ENCODE measurements around the gene RTL5. TPM values are rescaled to one million over a fixed set of nuclear protein-coding genes. Genes with fewer than 3 reads are reported as not detected.

The RTL5 gene
- total RNA-seq, 5 donors from 2014 or later (not counting 1 experiment from before 2014, with no cell fraction given) = 0.98 to 8.7 (median 3.4) TPM

- Histone ChIP-seq H3K4me3 (ENCODE audit: control insufficient read depth in 1 of 2, extremely low read depth in 1 of 2, low read length in 1 of 2) (no peak overlapping the region), H3K27ac (ENCODE audit: low read length) (no peak overlapping the region), H3K36me3 (ENCODE audit: control insufficient read depth in 2 of 2, extremely low read depth in 1 of 2, insufficient read depth in 1 of 2, low read length in 1 of 2) (no peaks in the 10 kb centered on the region), H3K9me3 (no peaks in the 10 kb centered on the region), H3K27me3 (replicated peaks in 1 of 2; ENCODE audit: control insufficient read depth in 2 of 2, extremely low read depth in 1 of 2, insufficient read depth in 2 of 2, low read length in 1 of 2) (no peaks in the 10 kb centered on the region), H3K4me1 (ENCODE audit: control insufficient read depth in 1 of 2, extremely low read depth in 1 of 2, insufficient read depth in 2 of 2, low read length in 2 of 2) (peaks cover 0 to 16% of the 10 kb centered on the region in 2 experiments)
- WGBS (ENCODE audit: insufficient coverage) = 100% methylated on average over 1 of the region's 6 CpGs
- Mint-ChIP-seq H3K4me1 (peaks cover 0 to 36% (median 13%) of the 10 kb centered on the region in 3 donors), H3K27ac (peak overlapping the region; percentile 46 to 68), H3K4me3 (no peak overlapping the region), H3K9me3 (no peaks in the 10 kb centered on the region), H3K36me3 (peaks cover 3% of the 10 kb centered on the region), H3K27me3 (peaks cover 0 to 22% of the 10 kb centered on the region in 2 donors)
- CTCF ChIA-PET = interaction anchor here in 1 of 2 donors (0.6 kb wide), 1 partner anchor 13 kb away, joined by 3 read pairs; no protein-coding TSS in a partner anchor
- no peak for ATAC-seq (replicated peaks in 1 of 4)
- DNase-seq = no peak
- POLR2A ChIA-PET = no interaction called here
Measured at GRCh38 chrX:72114306-72114705, 17.4 kb downstream of the RTL5 start.

GRCh38 chrX:72113461-72113860 is 18.3 kb downstream of the RTL5 start:
- Histone ChIP-seq H3K36me3 (ENCODE audit: control insufficient read depth in 2 of 2, extremely low read depth in 1 of 2, insufficient read depth in 1 of 2, low read length in 1 of 2) (no peaks in the 10 kb centered on the region), H3K27me3 (replicated peaks in 1 of 2; ENCODE audit: control insufficient read depth in 2 of 2, extremely low read depth in 1 of 2, insufficient read depth in 2 of 2, low read length in 1 of 2) (no peaks in the 10 kb centered on the region), H3K4me1 (ENCODE audit: control insufficient read depth in 1 of 2, extremely low read depth in 1 of 2, insufficient read depth in 2 of 2, low read length in 2 of 2) (peaks cover 0 to 21% of the 10 kb centered on the region in 2 experiments), H3K27ac (ENCODE audit: low read length) (no peak overlapping the region), H3K4me3 (ENCODE audit: control insufficient read depth in 1 of 2, extremely low read depth in 1 of 2, low read length in 1 of 2) (no peak overlapping the region), H3K9me3 (no peaks in the 10 kb centered on the region)
- ATAC-seq (replicated peaks in 1 of 4) (no peak), DNase-seq (no peak)
- ChIA-PET POLR2A (no interaction called here), CTCF (no interaction called here)
- Mint-ChIP-seq H3K36me3 (peaks cover 1% of the 10 kb centered on the region), H3K27ac (no peak overlapping the region), H3K4me3 (no peak overlapping the region), H3K9me3 (no peaks in the 10 kb centered on the region), H3K4me1 (peaks cover 0 to 40% (median 18%) of the 10 kb centered on the region in 3 donors), H3K27me3 (peaks cover 0 to 26% of the 10 kb centered on the region in 2 donors)
- 80% methylated on average over 2 of the region's 6 CpGs for WGBS (ENCODE audit: insufficient coverage)

DNA sequence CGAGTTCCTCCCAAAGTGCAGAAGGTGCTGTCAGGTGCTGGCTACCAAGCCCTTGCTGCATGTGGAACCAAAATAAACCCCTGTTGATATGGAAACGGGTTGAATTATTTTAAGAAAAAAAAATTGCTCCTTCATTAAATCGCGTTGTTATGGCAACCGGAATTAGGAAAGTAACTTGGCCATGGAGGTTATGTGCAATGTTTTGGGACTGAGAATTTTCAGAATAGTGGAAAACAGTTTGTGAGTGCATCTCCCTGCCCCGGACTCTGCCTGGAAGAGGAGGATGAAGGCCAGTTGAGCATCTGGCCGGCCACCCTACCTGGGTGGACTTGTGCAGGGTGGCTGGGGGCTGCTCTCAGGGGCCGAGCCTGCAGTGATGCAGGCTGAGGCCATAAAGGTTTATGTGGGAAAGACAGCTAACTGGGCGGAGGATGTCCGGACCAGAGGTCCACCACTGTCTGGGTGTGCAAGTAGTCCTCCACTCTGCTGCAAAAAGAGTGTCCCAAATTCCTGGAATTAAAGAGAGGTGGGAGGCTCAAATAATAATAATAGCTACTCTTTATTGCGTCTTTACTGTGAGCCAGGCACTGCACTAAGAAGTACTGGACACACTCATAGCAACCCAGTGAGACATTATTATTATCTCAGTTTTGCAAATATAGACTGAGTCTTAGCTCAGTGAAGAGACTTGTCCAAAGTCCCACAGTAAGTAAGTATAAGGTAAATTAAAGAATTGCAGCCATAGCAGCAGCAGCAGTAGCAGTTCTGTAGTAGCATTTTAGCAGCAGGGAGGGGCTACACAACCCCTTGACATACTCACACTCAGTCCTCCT is 20.6 kb downstream of the RTL5 start:
- Mint-ChIP-seq H3K36me3 (no peaks in the 10 kb centered on the region), H3K4me3 (no peak overlapping the region), H3K4me1 (peaks cover 0 to 47% (median 32%) of the 10 kb centered on the region in 3 donors), H3K27me3 (peaks cover 2 to 33% of the 10 kb centered on the region in 2 donors), H3K27ac (peak overlapping the region in 1 of 2 donors; percentile 5), H3K9me3 (no peaks in the 10 kb centered on the region)
- ATAC-seq (replicated peaks in 1 of 4) (no peak), DNase-seq (no peak)
- Histone ChIP-seq H3K4me3 (ENCODE audit: control insufficient read depth in 1 of 2, extremely low read depth in 1 of 2, low read length in 1 of 2) (no peak overlapping the region), H3K9me3 (no peaks in the 10 kb centered on the region), H3K27me3 (replicated peaks in 1 of 2; ENCODE audit: control insufficient read depth in 2 of 2, extremely low read depth in 1 of 2, insufficient read depth in 2 of 2, low read length in 1 of 2) (no peaks in the 10 kb centered on the region), H3K27ac (ENCODE audit: low read length) (no peak overlapping the region), H3K4me1 (ENCODE audit: control insufficient read depth in 1 of 2, extremely low read depth in 1 of 2, insufficient read depth in 2 of 2, low read length in 2 of 2) (peaks cover 0 to 34% of the 10 kb centered on the region in 2 experiments), H3K36me3 (ENCODE audit: control insufficient read depth in 2 of 2, extremely low read depth in 1 of 2, insufficient read depth in 1 of 2, low read length in 1 of 2) (no peaks in the 10 kb centered on the region)
- 89% methylated on average over 5 of the region's 11 CpGs for WGBS (ENCODE audit: insufficient coverage)
- ChIA-PET POLR2A (interaction anchor here in 1 of 2 donors (0.6 kb wide), 1 partner anchor 53 kb away, joined by 4 read pairs; no protein-coding TSS in a partner anchor), CTCF (interaction anchor here (0.6 to 1.1 kb wide), 2 partner anchors 16 to 89 kb away, joined by 3 to 4 read pairs; no protein-coding TSS in a partner anchor)

GRCh38 chrX:72110051-72110875 is 21.5 kb downstream of the RTL5 start:
- peaks cover 2 to 30% of the 10 kb centered on the region in 2 donors for H3K27me3 Mint-ChIP-seq

DNA sequence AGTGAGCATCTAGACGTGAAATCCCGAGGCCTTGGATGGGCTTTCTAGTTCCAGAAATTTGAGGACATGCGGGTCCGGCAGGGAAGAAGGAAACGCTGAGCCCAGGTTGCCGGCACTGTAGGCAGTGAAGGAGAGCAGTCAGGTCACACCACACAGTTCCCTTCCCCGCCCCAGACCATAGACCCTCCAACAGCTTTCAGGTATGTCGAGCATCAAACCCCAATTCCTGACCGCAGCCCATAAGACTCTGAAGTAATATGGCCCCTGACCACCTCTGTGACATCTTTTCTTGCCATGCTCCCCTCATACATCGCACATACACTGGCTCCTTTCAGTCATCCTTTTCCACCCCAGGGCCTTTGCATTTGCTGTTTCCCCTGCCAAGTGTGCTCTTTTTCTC is 23.0 kb downstream of the RTL5 start:
- H3K9me3 ChIP-seq = no peaks in the 10 kb centered on the region
- WGBS (ENCODE audit: insufficient coverage) = 85% methylated on average over 2 of the region's 10 CpGs
- H3K27ac ChIP-seq (ENCODE audit: low read length) = no peak overlapping the region
- H3K27me3 ChIP-seq (replicated peaks in 1 of 2; ENCODE audit: control insufficient read depth in 2 of 2, extremely low read depth in 1 of 2, insufficient read depth in 2 of 2, low read length in 1 of 2) = no peaks in the 10 kb centered on the region
- Mint-ChIP-seq H3K36me3 (no peaks in the 10 kb centered on the region), H3K27ac (no peak overlapping the region), H3K4me3 (no peak overlapping the region), H3K27me3 (peaks cover 2 to 28% of the 10 kb centered on the region in 2 donors), H3K9me3 (no peaks in the 10 kb centered on the region), H3K4me1 (peaks cover 7 to 58% (median 47%) of the 10 kb centered on the region in 3 donors)
- ATAC-seq (replicated peaks in 1 of 4) (no peak), DNase-seq (no peak)
- CTCF ChIA-PET = no interaction called here
- POLR2A ChIA-PET = no interaction called here
- peaks cover 2 to 49% of the 10 kb centered on the region in 2 experiments for H3K4me1 ChIP-seq (ENCODE audit: control insufficient read depth in 1 of 2, extremely low read depth in 1 of 2, insufficient read depth in 2 of 2, low read length in 2 of 2)
- H3K4me3 ChIP-seq (ENCODE audit: control insufficient read depth in 1 of 2, extremely low read depth in 1 of 2, low read length in 1 of 2) = no peak overlapping the region
- no peaks in the 10 kb centered on the region for H3K36me3 ChIP-seq (ENCODE audit: control insufficient read depth in 2 of 2, extremely low read depth in 1 of 2, insufficient read depth in 1 of 2, low read length in 1 of 2)

More at GRCh38 chrX:72110051-72110875, 21.5 kb downstream of the RTL5 start:
- no peak overlapping the region for H3K4me3 ChIP-seq (ENCODE audit: control insufficient read depth in 1 of 2, extremely low read depth in 1 of 2, low read length in 1 of 2)
- Mint-ChIP-seq H3K4me3 (no peak overlapping the region), H3K27ac (peak overlapping the region in 1 of 2 donors; percentile 11), H3K9me3 (no peaks in the 10 kb centered on the region), H3K4me1 (peaks cover 0 to 51% (median 38%) of the 10 kb centered on the region in 3 donors), H3K36me3 (no peaks in the 10 kb centered on the region)
- H3K27me3 ChIP-seq (replicated peaks in 1 of 2; ENCODE audit: control insufficient read depth in 2 of 2, extremely low read depth in 1 of 2, insufficient read depth in 2 of 2, low read length in 1 of 2) = no peaks in the 10 kb centered on the region
- peaks cover 1 to 41% of the 10 kb centered on the region in 2 experiments for H3K4me1 ChIP-seq (ENCODE audit: control insufficient read depth in 1 of 2, extremely low read depth in 1 of 2, insufficient read depth in 2 of 2, low read length in 2 of 2)
- no peaks in the 10 kb centered on the region for H3K9me3 ChIP-seq
- no peaks in the 10 kb centered on the region for H3K36me3 ChIP-seq (ENCODE audit: control insufficient read depth in 2 of 2, extremely low read depth in 1 of 2, insufficient read depth in 1 of 2, low read length in 1 of 2)
- ChIA-PET CTCF (interaction anchor here in 1 of 2 donors (1.1 kb wide), 1 partner anchor 88 kb away, joined by 4 read pairs; no protein-coding TSS in a partner anchor), POLR2A (no interaction called here)
- ATAC-seq (replicated peaks in 1 of 4) = no peak
- no peak overlapping the region for H3K27ac ChIP-seq (ENCODE audit: low read length)
- no peak for DNase-seq
- no CpG with 5 or more reads among the region's 13 CpGs for WGBS (ENCODE audit: insufficient coverage)
